Gastroesophageal sphincter (tissue), 4 donors: Measurements from ENCODE around the gene CATSPER3. TPM values are rescaled to one million over a fixed set of nuclear protein-coding genes. Genes with fewer than 3 reads are reported as not detected.

Source experiments
- ATAC-seq: fragments of 150-250 bp; one replicate; pipeline ENCODE4 v1.9.1; 2016; ENCODE audit warnings: mild to moderate bottlenecking, moderate library complexity
- H3K27ac ChIP-seq, 4 donors: fragments of 200-600 bp; sonication (generic) in 3 of 4; 1 replicate in 3 of 4; 2 replicates in 1 of 4; pipeline ENCODE4 v1.5.1; 2016 to 2019
- H3K27me3 ChIP-seq: fragments of 200-600 bp; sonication (generic); one replicate; pipeline ENCODE4 v1.5.1; 2019
- H3K36me3 ChIP-seq, 2 donors: fragments of 200-600 bp; sonication (generic); one replicate each; pipeline ENCODE4 v1.5.1; 2019; ENCODE audit warnings: control low read depth in 1 of 2
- H3K4me1 ChIP-seq, 3 donors: fragments of 200-600 bp; sonication (generic); 1 replicate in 2 of 3; 2 replicates in 1 of 3; pipeline ENCODE4 v1.5.1; 2016 to 2019; ENCODE audit warnings: control low read depth in 2 of 3
- H3K4me3 ChIP-seq, 2 donors: fragments of 200-600 bp; sonication (generic); one replicate each; pipeline ENCODE4 v1.5.1; 2019; ENCODE audit warnings: mild to moderate bottlenecking in 1 of 2, moderate library complexity in 1 of 2
- H3K9me3 ChIP-seq, 3 donors: fragments of 200-600 bp; sonication (generic); one replicate each; pipeline ENCODE4 v1.5.1; 2017 to 2019; ENCODE audit warnings: control low read depth in 2 of 3
- EP300 ChIP-seq: sonication (generic); formaldehyde crosslinking; IDR thresholded peaks from one replicate; pipeline ENCODE4 v1.6.1; 2017; ENCODE audit warnings: antibody characterized with exemption, mild to moderate bottlenecking
- POLR2A ChIP-seq, 2 donors: fragments of 450-650 bp; IDR thresholded peaks; one replicate each; pipeline ENCODE4 v1.6.1; 2017; ENCODE audit warnings: antibody characterized with exemption in 2 of 2, mild to moderate bottlenecking in 2 of 2, moderate library complexity in 1 of 2
- POLR2AphosphoS5 ChIP-seq: sonication (generic); formaldehyde crosslinking; IDR thresholded peaks from one replicate; pipeline ENCODE4 v1.6.1; 2017; ENCODE audit warnings: antibody characterized with exemption
- WGBS, 2 donors: methylation state at CpG; one replicate each; pipeline ENCODE4 v1.1.5; 2018; ENCODE audit warnings: low coverage in 1 of 2; 5-methylcytosine and 5-hydroxymethylcytosine counted together
- total RNA-seq, 4 donors: library from RNA; depleted of rRNA; stranded (reverse); fragments of >200 nt; gene quantifications; one replicate each; pipeline ENCODE4 v1.1.0, GENCODE V29; 2016
- TF ChIP-seq, protein P1 (sequence below), 4 experiments: fragments of 200-600 bp in 2 of 4; fragments of 450-650 bp in 2 of 4; sonication (generic) in 1 of 4; IDR thresholded peaks; one replicate each; pipeline ENCODE4 v1.5.1; 2017 to 2019; ENCODE audit warnings: antibody characterized with exemption in 4 of 4, mild to moderate bottlenecking in 2 of 4, moderate library complexity in 2 of 4

The CATSPER3 gene
- total RNA-seq, 4 donors from 2014 or later = 0.62 to 0.78 TPM; not detected in 2

DNA sequence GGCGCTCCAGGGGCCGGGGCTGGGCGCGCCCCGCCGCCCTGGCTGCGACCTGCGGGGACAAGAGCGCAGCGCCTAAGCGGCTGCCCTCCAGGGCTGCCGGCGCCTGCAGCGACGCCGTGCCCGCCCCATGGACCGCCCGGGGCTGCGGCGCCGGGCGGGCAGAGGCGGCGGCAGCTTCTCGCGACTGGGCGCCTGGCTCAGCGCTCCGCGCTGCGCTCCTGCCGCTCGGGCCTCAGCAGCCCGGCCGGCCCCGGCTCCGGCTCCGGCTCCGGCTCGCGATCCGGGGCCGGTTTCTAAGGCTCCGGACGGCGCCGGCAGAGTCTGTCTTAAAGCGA, 66.2 kb downstream of the CATSPER3 start, which contains the start of gene PITX1:
TSS of gene PITX1 (minus strand) at position 328 of the 335 bp plus-strand sequence. CDS start 347 bp downstream, outside the sequence.
- Histone ChIP-seq H3K36me3 (peaks cover 0 to 3% of the 10 kb centered on the region in 2 donors), H3K9me3 (no peaks in the 10 kb centered on the region), H3K27ac (peak within 1 kb of the TSS; percentile 68 to 94 (median 84)), H3K4me3 (peak within 1 kb of the TSS; percentile 72 to 89), H3K4me1 (peaks cover 0 to 80% (median 29%) of the 10 kb centered on the region in 3 donors), H3K27me3 (peaks cover 100% of the 10 kb centered on the region)
- peak; percentile 0 for ATAC-seq
- TF ChIP-seq POLR2A (IDR thresholded peaks at IDR 0.05) = peak in 1 of 2 donors; percentile 43
- TF ChIP-seq, protein P1, sequence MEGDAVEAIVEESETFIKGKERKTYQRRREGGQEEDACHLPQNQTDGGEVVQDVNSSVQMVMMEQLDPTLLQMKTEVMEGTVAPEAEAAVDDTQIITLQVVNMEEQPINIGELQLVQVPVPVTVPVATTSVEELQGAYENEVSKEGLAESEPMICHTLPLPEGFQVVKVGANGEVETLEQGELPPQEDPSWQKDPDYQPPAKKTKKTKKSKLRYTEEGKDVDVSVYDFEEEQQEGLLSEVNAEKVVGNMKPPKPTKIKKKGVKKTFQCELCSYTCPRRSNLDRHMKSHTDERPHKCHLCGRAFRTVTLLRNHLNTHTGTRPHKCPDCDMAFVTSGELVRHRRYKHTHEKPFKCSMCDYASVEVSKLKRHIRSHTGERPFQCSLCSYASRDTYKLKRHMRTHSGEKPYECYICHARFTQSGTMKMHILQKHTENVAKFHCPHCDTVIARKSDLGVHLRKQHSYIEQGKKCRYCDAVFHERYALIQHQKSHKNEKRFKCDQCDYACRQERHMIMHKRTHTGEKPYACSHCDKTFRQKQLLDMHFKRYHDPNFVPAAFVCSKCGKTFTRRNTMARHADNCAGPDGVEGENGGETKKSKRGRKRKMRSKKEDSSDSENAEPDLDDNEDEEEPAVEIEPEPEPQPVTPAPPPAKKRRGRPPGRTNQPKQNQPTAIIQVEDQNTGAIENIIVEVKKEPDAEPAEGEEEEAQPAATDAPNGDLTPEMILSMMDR (IDR thresholded peaks at IDR 0.05) = no peak
- no peak for TF ChIP-seq EP300
- no CpG with 5 or more reads among the region's 49 CpGs for WGBS, 2 donors

DNA sequence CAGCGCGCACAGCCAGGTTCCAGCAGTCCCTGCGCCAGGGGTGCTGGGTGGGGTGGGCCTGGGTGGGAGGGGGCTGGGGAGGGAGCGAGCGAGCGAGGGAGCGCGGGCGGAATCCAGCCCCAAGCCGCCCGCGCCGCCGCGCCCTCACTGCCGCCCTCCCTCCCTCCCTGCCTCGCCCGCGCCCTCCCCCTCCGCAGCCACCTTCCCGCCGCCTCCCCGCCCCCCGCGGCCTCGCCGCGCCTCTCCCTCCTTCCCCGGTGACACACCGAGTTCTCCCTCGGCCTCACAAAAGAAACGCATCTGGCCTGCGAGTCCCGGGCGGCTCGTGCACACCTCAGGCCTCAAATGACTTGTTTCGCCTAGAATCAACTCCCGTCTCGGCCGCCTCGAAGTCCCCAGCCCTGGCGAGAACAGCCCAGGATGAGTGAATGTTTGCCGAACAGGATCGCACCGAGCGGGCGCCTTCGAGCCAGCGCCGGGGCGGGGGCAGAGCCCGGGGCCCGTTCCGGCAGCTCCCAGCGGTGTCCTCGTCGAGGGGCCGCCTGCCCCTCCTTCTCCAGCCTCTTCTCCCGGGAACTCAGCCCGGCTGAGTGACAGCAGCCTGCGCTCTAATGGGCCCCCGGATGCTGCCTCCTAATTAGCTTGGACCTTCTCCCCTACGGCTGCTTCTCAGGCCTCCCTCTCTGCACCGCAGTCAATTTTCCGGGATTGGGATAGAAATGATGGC, 66.7 kb downstream of the CATSPER3 start:
- 0% methylated on average over 5 of the region's 65 CpGs; no CpG with 5 or more reads in 1 of the 2 donors for WGBS, 2 donors
- H3K36me3 ChIP-seq = no peaks in the 10 kb centered on the region
- peak overlapping the region; percentile 68 to 94 (median 84) for H3K27ac ChIP-seq
- peak; percentile 75 for ATAC-seq
- H3K4me1 ChIP-seq = peaks cover 0 to 80% (median 34%) of the 10 kb centered on the region in 3 donors
- TF ChIP-seq POLR2AphosphoS5 (peak; percentile 81), POLR2A (IDR thresholded peaks at IDR 0.05) (peak in 1 of 2 donors; percentile 18), EP300 (no peak)
- TF ChIP-seq, protein P1 (IDR thresholded peaks at IDR 0.05) = no peak
- peak overlapping the region; percentile 72 to 89 for H3K4me3 ChIP-seq
- H3K27me3 ChIP-seq = peaks cover 100% of the 10 kb centered on the region
- H3K9me3 ChIP-seq = no peaks in the 10 kb centered on the region

DNA sequence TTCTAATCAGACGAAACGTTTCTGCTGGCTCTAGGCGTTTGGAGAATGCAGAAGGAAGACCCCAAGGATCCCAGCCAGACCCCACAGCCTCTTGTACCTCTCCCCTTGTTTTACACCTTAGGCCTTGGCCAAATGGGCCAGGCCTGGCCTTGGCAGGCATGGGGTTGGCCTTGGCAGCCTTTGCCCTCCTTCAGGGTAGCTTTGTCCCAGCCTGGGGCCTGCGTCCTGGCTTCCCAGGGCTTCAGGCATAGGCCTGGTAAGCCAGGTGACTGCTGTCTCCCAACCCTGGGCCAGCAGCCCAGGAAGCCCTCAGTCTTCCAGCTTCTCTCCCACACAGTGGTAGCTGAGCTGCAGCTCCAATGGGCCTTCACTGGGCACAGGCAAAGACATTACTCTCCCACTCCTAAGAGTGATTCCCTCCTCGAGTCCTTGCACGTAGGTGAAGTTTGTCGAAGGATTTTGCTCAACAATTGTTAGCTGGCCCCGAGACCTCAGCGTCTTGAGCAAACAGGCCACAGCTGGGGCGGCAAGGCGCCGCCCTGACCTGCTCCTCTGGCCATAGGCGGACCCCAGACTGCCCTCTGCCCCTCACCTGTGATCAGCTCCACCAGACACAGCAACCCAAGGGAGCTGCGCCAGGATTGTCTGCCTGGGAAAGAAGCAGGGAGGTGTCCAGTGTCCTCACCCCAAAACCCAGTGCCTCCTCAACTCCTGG, 67.4 kb downstream of the CATSPER3 start:
- Histone ChIP-seq H3K4me1 (peaks cover 0 to 81% (median 40%) of the 10 kb centered on the region in 3 donors), H3K27me3 (peaks cover 100% of the 10 kb centered on the region), H3K27ac (peak overlapping the region in 3 of 4 donors; percentile 81 to 94 (median 87)), H3K4me3 (peak overlapping the region in 1 of 2 donors; percentile 89), H3K9me3 (no peaks in the 10 kb centered on the region), H3K36me3 (no peaks in the 10 kb centered on the region)
- 40% methylated on average over 1 of the region's 14 CpGs; no CpG with 5 or more reads in 1 of the 2 donors for WGBS, 2 donors
- TF ChIP-seq EP300 = no peak
- TF ChIP-seq, protein P1 (IDR thresholded peaks at IDR 0.05) = no peak
- no peak for TF ChIP-seq POLR2A (IDR thresholded peaks at IDR 0.05)
- TF ChIP-seq POLR2AphosphoS5 = no peak
- ATAC-seq = no peak

DNA sequence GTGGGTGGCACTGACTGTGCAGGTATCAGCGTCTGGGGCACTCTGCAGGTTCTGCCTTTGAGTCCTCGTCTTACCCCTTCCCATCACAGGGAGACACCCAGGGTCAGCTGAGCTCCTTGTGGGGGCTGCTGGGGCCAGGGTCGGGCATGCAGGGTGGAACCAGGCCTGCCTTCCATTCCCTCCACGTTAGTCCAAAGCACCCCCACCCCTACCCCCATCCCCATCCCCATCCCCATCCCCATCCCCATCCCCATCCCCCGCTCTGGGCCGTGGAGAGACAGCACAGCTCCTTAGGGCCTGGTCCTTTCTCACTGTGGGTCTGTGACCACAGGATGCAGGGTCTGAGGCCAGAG, 67.9 kb downstream of the CATSPER3 start:
- WGBS, 2 donors = no CpG with 5 or more reads among the region's 6 CpGs
- Histone ChIP-seq H3K27me3 (peaks cover 100% of the 10 kb centered on the region), H3K4me3 (no peak overlapping the region), H3K36me3 (no peaks in the 10 kb centered on the region), H3K9me3 (no peaks in the 10 kb centered on the region), H3K27ac (peak overlapping the region in 1 of 4 donors; percentile 94), H3K4me1 (peaks cover 0 to 81% (median 35%) of the 10 kb centered on the region in 3 donors)
- ATAC-seq = no peak
- TF ChIP-seq EP300 = no peak
- TF ChIP-seq, protein P1 (IDR thresholded peaks at IDR 0.05) = no peak
- no peak for TF ChIP-seq POLR2A (IDR thresholded peaks at IDR 0.05)
- no peak for TF ChIP-seq POLR2AphosphoS5
